OCI-LY3 (cell line): ENCODE results near the gene PIK3C3.

Source experiments
- EZH2phosphoT487 ChIP-seq: fragments of 200-600 bp; shearing (Covaris generic); IDR thresholded peaks from 2 replicates; pipeline ENCODE4 v1.6.1; 2018; ENCODE audit warnings: antibody characterized with exemption, mixed run types, low read depth
- TF ChIP-seq, protein P1 (sequence below): fragments of 200-600, 300-600 bp; sonication (generic); IDR thresholded peaks from 2 replicates; pipeline ENCODE4 v1.5.1; 2014; ENCODE audit warnings: antibody characterized with exemption, low read length, low read depth

DNA sequence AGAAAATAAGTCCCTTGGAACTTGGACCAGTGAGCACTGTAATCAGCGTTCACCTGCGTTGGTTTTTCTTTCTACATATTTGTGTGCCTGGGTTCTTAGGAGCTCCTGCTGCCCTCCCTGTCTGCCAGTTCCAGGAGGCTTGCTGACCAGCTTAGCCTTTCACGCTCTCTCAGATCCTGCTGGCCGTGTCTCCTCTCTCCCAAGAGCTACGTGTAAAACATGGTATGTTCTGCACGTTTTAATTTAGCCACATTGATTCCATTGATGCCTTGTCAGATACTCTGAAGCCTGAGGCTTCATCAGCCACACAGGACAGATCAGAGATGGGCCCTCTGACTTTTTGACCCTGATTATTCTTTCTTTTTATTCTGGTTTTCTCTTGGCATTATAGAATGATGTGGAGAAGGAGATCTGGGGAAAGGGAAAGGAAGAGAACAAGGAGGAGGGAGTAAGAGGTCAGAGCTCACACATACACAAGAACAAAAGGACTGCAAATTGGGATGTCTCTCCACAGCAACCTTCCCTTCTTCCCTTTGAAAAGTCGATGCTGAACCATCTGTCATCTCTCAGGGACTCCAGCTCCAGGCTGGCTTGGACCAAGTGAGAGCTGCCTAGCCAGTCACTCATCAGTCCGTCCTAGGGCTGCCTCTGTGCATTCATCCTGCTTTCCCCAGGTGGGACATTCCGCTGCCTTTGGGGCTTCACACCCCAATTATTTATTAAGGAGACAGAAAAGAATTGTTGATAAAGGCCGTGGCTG is 152.8 kb downstream of the PIK3C3 start:
- TF ChIP-seq, protein P1, sequence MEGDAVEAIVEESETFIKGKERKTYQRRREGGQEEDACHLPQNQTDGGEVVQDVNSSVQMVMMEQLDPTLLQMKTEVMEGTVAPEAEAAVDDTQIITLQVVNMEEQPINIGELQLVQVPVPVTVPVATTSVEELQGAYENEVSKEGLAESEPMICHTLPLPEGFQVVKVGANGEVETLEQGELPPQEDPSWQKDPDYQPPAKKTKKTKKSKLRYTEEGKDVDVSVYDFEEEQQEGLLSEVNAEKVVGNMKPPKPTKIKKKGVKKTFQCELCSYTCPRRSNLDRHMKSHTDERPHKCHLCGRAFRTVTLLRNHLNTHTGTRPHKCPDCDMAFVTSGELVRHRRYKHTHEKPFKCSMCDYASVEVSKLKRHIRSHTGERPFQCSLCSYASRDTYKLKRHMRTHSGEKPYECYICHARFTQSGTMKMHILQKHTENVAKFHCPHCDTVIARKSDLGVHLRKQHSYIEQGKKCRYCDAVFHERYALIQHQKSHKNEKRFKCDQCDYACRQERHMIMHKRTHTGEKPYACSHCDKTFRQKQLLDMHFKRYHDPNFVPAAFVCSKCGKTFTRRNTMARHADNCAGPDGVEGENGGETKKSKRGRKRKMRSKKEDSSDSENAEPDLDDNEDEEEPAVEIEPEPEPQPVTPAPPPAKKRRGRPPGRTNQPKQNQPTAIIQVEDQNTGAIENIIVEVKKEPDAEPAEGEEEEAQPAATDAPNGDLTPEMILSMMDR, result no peak
- no peak for TF ChIP-seq EZH2phosphoT487
